ENCODE data around the gene SPP1.
A peak's percentile ranks its signal among the peaks of the same experiment; 100 is the strongest.

Gene SPP1

GRCh38 chr4:87973283-87974169 is 2.0 kb upstream of the SPP1 start:
- Histone ChIP-seq H3K27me3 (ENCODE audit: control insufficient read depth, insufficient read depth, low read length) (no peaks in the 10 kb centered on the region), H3K36me3 (ENCODE audit: control insufficient read depth, insufficient read depth, low read length) (no peaks in the 10 kb centered on the region), H3K9ac (ENCODE audit: low read length) (peak overlapping the region; percentile 68), H3K4me3 (ENCODE audit: low read depth, low read length) (peak overlapping the region; percentile 58), H3K9me3 (ENCODE audit: control insufficient read depth, insufficient read depth, low read depth, low read length) (no peaks in the 10 kb centered on the region), H3K4me1 (ENCODE audit: control insufficient read depth, insufficient read depth, low read length) (peaks cover 38% of the 10 kb centered on the region), H3K27ac (ENCODE audit: low read depth, low read length) (peak overlapping the region; percentile 85)

DNA sequence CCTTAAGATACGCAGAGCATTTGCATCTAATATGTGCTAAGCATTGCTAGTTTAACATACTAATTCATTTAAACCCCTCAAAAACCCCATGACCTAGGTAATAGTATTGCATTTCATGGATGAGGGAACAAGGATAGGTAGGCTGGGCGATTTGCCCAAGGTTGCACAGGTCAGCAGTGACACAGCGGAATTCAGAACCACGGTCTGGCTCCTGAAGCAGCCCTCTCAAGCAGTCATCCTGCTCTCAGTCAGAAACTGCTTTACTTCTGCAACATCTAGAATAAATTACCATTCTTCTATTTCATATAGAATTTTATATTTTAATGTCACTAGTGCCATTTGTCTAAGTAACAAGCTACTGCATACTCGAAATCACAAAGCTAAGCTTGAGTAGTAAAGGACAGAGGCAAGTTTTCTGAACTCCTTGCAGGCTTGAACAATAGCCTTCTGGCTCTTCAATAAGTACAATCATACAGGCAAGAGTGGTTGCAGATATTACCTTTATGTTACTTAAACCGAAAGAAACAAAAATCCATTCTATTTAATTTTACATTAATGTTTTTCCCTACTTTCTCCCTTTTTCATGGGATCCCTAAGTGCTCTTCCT is 555 bp upstream of the SPP1 start:
- no peaks in the 10 kb centered on the region for H3K27me3 ChIP-seq (ENCODE audit: control insufficient read depth, insufficient read depth, low read length)
- H3K27ac ChIP-seq (ENCODE audit: low read depth, low read length) = peak overlapping the region; percentile 64; the same call in 1 of the 2 replicates
- H3K9me3 ChIP-seq (ENCODE audit: control insufficient read depth, insufficient read depth, low read depth, low read length) = no peaks in the 10 kb centered on the region
- peak overlapping the region; percentile 34 for H3K9ac ChIP-seq (ENCODE audit: low read length)
- no peaks in the 10 kb centered on the region for H3K36me3 ChIP-seq (ENCODE audit: control insufficient read depth, insufficient read depth, low read length)
- peaks cover 38% of the 10 kb centered on the region for H3K4me1 ChIP-seq (ENCODE audit: control insufficient read depth, insufficient read depth, low read length)
- H3K4me3 ChIP-seq (ENCODE audit: low read depth, low read length) = peak overlapping the region; percentile 43

DNA sequence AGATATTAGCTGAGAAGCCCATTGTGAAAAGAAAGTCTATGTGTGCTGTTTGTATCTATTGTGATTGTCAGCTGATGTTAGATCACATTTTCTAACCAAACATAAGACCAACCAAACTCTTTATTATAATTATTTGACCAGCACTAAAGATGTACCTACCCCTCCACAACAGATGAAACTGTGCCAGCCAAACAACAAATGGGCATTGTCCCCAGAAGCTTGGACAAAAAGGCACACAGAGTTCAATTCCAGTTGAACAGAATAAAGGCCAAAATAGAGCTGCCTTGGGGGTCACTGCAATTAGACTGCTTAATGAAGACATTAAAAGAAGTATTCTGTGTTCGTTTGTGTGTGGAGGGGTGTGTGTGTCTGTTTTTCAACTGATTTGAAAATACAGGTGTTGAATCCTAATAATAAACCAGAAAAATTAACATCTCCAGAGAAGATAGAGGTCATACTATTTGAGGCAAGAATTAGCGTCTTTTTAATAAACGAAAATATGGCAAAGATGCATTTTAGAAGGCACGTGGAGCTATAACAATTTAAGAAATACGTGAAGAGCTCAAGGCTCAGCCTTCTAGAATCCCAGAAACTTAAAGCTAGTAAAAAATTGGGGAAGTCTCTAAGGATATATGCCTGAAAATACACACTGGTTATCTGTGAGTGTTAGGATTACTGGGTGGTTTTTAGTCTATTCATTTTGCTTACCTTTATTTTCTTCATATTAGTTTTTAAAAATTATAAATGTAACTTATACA is 2.2 kb downstream of the SPP1 start:
- H3K36me3 ChIP-seq (ENCODE audit: control insufficient read depth, insufficient read depth, low read length) = peaks cover 21% of the 10 kb centered on the region
- no peak overlapping the region for H3K27ac ChIP-seq (ENCODE audit: low read depth, low read length)
- no peaks in the 10 kb centered on the region for H3K9me3 ChIP-seq (ENCODE audit: control insufficient read depth, insufficient read depth, low read depth, low read length)
- H3K27me3 ChIP-seq (ENCODE audit: control insufficient read depth, insufficient read depth, low read length) = no peaks in the 10 kb centered on the region
- no peak overlapping the region for H3K9ac ChIP-seq (ENCODE audit: low read length)
- H3K4me3 ChIP-seq (ENCODE audit: low read depth, low read length) = peak overlapping the region; percentile 32; the same call in 1 of the 2 replicates
- peaks cover 28% of the 10 kb centered on the region for H3K4me1 ChIP-seq (ENCODE audit: control insufficient read depth, insufficient read depth, low read length)

GRCh38 chr4:87978681-87979080 is 3.2 kb downstream of the SPP1 start:
- H3K4me3 ChIP-seq (ENCODE audit: low read depth, low read length) = no peak overlapping the region

DNA sequence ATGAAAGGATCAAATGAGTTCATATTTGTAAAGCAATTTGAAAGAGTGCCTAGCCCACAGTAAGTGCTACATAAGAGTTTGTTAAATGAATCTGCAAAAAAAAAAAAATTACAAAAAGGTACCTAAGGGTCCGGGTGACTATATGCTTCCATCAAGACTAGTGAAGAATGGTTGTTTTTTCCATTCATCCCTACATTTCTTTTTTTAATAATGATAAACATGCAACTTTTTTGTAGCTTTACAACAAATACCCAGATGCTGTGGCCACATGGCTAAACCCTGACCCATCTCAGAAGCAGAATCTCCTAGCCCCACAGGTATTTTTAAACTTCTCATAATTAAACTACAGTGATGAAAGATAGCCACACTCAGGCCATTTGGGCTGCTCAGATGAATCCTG is 4.3 kb downstream of the SPP1 start:
- Histone ChIP-seq H3K9ac (ENCODE audit: low read length) (no peak overlapping the region), H3K4me3 (ENCODE audit: low read depth, low read length) (no peak overlapping the region), H3K4me1 (ENCODE audit: control insufficient read depth, insufficient read depth, low read length) (peaks cover 11% of the 10 kb centered on the region), H3K36me3 (ENCODE audit: control insufficient read depth, insufficient read depth, low read length) (peaks cover 24% of the 10 kb centered on the region), H3K27me3 (ENCODE audit: control insufficient read depth, insufficient read depth, low read length) (no peaks in the 10 kb centered on the region), H3K9me3 (ENCODE audit: control insufficient read depth, insufficient read depth, low read depth, low read length) (no peaks in the 10 kb centered on the region), H3K27ac (ENCODE audit: low read depth, low read length) (no peak overlapping the region)

More at GRCh38 chr4:87978681-87979080, 3.2 kb downstream of the SPP1 start:
- Histone ChIP-seq H3K36me3 (ENCODE audit: control insufficient read depth, insufficient read depth, low read length) (peaks cover 24% of the 10 kb centered on the region), H3K27ac (ENCODE audit: low read depth, low read length) (no peak overlapping the region), H3K27me3 (ENCODE audit: control insufficient read depth, insufficient read depth, low read length) (no peaks in the 10 kb centered on the region), H3K9me3 (ENCODE audit: control insufficient read depth, insufficient read depth, low read depth, low read length) (no peaks in the 10 kb centered on the region), H3K9ac (ENCODE audit: low read length) (no peak overlapping the region), H3K4me1 (ENCODE audit: control insufficient read depth, insufficient read depth, low read length) (peaks cover 20% of the 10 kb centered on the region)

- 0 out of 2 replicates have a peak, but pooled peaks cover 4% of the 10 kb centered on the region for H3K4me1 ChIP-seq (ENCODE audit: control insufficient read depth, insufficient read depth, low read length)
- H3K9me3 ChIP-seq (ENCODE audit: control insufficient read depth, insufficient read depth, low read depth, low read length) = no peaks in the 10 kb centered on the region
- H3K36me3 ChIP-seq (ENCODE audit: control insufficient read depth, insufficient read depth, low read length) = peaks cover 24% of the 10 kb centered on the region
- H3K27ac ChIP-seq (ENCODE audit: low read depth, low read length) = no peak overlapping the region
- no peak overlapping the region for H3K9ac ChIP-seq (ENCODE audit: low read length)
- H3K27me3 ChIP-seq (ENCODE audit: control insufficient read depth, insufficient read depth, low read length) = no peaks in the 10 kb centered on the region
- no peak overlapping the region for H3K4me3 ChIP-seq (ENCODE audit: low read depth, low read length)
Measured at GRCh38 chr4:87981486-87981885, 6.0 kb downstream of the SPP1 start.

- H3K4me3 ChIP-seq (ENCODE audit: low read depth, low read length) = no peak overlapping the region
- peaks cover 24% of the 10 kb centered on the region for H3K36me3 ChIP-seq (ENCODE audit: control insufficient read depth, insufficient read depth, low read length)
- no peaks in the 10 kb centered on the region for H3K27me3 ChIP-seq (ENCODE audit: control insufficient read depth, insufficient read depth, low read length)
- no peak overlapping the region for H3K27ac ChIP-seq (ENCODE audit: low read depth, low read length)
- no peaks in the 10 kb centered on the region for H3K9me3 ChIP-seq (ENCODE audit: control insufficient read depth, insufficient read depth, low read depth, low read length)
- H3K9ac ChIP-seq (ENCODE audit: low read length) = no peak overlapping the region
- H3K4me1 ChIP-seq (ENCODE audit: control insufficient read depth, insufficient read depth, low read length) = 0 out of 2 replicates have a peak, but pooled peaks cover 4% of the 10 kb centered on the region
Measured at GRCh38 chr4:87982036-87982435, 6.5 kb downstream of the SPP1 start.

DNA sequence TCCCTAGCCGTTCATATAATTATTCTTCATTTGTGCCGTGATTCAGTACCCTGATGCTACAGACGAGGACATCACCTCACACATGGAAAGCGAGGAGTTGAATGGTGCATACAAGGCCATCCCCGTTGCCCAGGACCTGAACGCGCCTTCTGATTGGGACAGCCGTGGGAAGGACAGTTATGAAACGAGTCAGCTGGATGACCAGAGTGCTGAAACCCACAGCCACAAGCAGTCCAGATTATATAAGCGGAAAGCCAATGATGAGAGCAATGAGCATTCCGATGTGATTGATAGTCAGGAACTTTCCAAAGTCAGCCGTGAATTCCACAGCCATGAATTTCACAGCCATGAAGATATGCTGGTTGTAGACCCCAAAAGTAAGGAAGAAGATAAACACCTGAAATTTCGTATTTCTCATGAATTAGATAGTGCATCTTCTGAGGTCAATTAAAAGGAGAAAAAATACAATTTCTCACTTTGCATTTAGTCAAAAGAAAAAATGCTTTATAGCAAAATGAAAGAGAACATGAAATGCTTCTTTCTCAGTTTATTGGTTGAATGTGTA is 7.0 kb downstream of the SPP1 start:
- Histone ChIP-seq H3K4me3 (ENCODE audit: low read depth, low read length) (no peak overlapping the region), H3K4me1 (ENCODE audit: control insufficient read depth, insufficient read depth, low read length) (0 out of 2 replicates have a peak, but pooled peaks cover 2% of the 10 kb centered on the region), H3K9me3 (ENCODE audit: control insufficient read depth, insufficient read depth, low read depth, low read length) (no peaks in the 10 kb centered on the region), H3K27ac (ENCODE audit: low read depth, low read length) (no peak overlapping the region), H3K27me3 (ENCODE audit: control insufficient read depth, insufficient read depth, low read length) (no peaks in the 10 kb centered on the region), H3K9ac (ENCODE audit: low read length) (no peak overlapping the region), H3K36me3 (ENCODE audit: control insufficient read depth, insufficient read depth, low read length) (peaks cover 24% of the 10 kb centered on the region)

DNA sequence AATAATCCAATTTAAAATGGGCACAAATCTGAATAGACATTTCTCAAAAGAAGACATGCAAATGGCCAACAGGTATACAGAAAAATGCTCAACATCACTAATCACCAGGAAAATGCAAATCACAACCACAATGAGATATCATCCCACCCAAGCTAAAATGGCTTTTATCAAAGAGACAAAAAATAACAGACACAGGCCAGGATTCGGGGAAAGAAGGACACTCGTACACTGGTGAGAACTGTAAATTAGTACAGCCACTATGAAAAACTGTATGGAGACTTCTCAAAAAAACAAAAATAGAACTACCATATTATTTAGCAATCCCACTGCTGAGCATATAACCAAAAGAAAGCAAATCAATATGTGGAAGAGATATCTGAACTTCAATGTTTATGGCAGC is 8.5 kb downstream of the SPP1 start:
- Histone ChIP-seq H3K4me1 (ENCODE audit: control insufficient read depth, insufficient read depth, low read length) (no peaks in the 10 kb centered on the region), H3K9me3 (ENCODE audit: control insufficient read depth, insufficient read depth, low read depth, low read length) (no peaks in the 10 kb centered on the region), H3K4me3 (ENCODE audit: low read depth, low read length) (no peak overlapping the region), H3K27ac (ENCODE audit: low read depth, low read length) (no peak overlapping the region), H3K27me3 (ENCODE audit: control insufficient read depth, insufficient read depth, low read length) (no peaks in the 10 kb centered on the region), H3K9ac (ENCODE audit: low read length) (no peak overlapping the region), H3K36me3 (ENCODE audit: control insufficient read depth, insufficient read depth, low read length) (peaks cover 24% of the 10 kb centered on the region)

DNA sequence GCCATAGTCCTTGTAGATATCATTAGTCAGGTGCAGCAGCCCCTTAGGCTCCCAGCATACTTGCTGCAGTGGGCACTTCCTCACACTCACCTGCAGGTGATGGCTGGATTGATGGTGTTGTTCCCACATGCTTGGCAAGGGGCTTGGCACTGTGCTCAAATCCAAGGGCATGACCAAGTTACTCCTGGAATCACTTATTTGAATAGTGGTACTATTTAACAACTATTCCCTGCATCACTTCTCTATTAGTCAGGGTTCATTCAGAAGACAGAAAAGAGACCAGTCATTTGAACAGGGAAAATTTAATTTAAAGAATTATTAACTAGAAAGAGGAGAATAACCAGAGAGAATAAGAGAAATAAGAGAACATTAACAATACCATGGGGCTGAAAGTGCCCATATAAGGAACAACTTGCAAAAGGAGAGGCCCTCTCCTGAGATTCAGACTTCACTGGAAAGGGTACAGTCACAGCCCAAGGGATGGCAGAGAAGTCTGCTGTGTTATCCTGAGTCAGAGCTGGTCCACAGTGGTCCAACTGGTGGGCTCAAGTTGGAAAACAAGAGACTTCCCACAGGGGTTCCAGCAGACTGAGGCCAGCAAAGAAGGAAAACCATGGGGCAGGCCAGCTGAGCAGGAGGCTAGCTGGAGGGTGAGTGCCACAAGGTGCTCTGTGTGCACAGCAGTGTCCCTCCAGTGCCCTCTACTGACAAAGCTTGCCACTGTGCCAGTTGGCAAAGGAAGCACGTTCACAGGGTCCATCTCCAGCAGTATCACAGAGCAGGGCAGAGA is 9.8 kb downstream of the SPP1 start:
- H3K27ac ChIP-seq (ENCODE audit: low read depth, low read length) = no peak overlapping the region
- H3K4me3 ChIP-seq (ENCODE audit: low read depth, low read length) = no peak overlapping the region
- peaks cover 21% of the 10 kb centered on the region for H3K36me3 ChIP-seq (ENCODE audit: control insufficient read depth, insufficient read depth, low read length)
- H3K27me3 ChIP-seq (ENCODE audit: control insufficient read depth, insufficient read depth, low read length) = no peaks in the 10 kb centered on the region
- H3K9ac ChIP-seq (ENCODE audit: low read length) = no peak overlapping the region
- no peaks in the 10 kb centered on the region for H3K4me1 ChIP-seq (ENCODE audit: control insufficient read depth, insufficient read depth, low read length)
- H3K9me3 ChIP-seq (ENCODE audit: control insufficient read depth, insufficient read depth, low read depth, low read length) = no peaks in the 10 kb centered on the region
